ENCODE data around the gene DIPK1B.

DIPK1B gene

DNA sequence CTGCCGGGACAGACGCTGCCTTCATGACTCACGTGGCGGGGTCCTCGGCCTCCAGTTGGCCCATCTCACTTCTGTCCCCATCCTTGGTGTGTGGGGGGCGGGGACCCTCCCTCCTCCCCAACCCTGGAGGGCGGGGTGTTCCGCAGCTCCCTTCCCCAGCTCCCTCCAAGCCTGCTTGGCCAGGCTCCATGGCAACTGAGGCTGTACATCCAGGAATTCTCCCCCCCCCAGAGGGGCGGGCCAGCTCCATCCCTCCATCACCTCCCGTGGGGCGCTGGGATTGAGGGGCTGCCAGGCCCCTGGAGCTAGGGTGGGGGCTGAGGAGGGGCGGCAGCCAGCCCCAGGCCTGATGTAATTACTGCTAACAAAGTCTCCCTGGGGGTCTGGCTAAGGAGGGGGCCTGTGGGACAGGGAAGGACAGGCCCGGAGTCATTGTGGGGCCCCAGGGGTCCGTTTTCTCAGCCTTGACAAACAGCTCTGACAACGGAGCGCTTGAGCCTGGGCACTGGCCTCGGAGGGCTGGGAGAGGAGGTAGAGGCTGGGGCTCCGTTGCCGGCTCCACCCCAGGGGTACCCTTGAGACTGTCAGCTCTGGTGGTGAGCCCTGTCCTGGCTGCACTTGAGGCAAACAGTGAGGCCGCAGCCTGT lies 8.0 kb downstream of the DIPK1B start:
- no peak for DNase-seq (ENCODE audit: low read depth in 2 of 2)

DNA sequence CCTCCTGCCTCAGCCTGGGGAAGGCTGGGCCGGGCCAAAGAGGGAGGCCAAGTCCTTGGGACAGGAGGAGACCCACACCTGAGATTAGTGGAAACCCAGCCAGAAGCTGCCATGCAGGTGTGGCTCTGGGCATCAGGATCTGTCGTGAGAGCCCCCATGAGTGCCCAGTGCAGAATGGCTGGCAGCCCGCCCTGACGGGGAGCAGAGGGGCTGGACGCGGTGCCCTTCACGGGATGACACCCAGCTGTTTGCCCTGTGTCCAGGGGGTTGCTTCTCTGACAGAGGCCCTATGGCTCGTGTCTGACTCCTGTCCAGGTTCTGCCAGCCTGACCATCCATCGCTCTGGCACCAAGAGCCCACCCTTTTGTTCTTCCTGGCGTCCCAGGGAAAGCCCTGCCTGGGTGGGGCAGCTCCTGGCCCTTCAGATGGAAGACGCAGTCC lies 8.5 kb downstream of the DIPK1B start:
- DNase-seq (ENCODE audit: low read depth in 2 of 2) = no peak

DNA sequence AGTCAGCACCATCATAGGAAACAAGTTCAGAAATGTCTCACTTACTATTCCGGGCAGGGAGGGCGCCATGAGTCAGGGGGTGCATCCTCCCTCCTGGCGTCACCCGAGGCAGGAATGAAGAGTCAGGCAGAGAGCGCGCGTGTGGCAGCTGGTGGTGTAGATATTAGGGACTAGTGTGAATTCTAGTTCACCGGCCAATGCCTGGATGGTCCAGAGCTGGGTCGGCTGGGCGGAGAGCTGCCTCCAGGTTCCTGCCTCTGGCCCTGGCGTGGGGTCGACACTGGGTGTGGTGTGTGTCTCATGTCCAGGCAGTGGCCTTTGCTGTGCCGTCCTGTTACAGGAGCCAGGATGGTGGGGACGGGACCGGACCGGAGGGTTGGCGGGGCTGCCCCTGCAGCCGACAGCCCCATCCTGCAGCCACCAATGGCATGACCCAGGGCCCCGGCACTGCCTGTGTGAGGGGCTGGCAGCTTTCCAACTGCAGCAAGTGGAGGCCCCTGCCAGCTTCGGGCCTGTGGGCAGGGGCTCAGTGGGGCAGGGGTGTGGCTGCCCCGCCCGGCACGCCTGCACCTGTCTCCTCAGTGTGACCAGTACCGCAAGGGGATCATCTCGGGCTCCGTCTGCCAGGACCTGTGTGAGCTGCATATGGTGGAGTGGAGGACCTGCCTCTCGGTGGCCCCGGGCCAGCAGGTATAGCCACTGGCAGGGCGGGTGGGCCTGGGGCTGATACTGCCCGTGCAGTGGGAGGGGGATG lies 9.1 kb downstream of the DIPK1B start:
- DNase-seq (ENCODE audit: low read depth in 2 of 2) = no peak

DNA sequence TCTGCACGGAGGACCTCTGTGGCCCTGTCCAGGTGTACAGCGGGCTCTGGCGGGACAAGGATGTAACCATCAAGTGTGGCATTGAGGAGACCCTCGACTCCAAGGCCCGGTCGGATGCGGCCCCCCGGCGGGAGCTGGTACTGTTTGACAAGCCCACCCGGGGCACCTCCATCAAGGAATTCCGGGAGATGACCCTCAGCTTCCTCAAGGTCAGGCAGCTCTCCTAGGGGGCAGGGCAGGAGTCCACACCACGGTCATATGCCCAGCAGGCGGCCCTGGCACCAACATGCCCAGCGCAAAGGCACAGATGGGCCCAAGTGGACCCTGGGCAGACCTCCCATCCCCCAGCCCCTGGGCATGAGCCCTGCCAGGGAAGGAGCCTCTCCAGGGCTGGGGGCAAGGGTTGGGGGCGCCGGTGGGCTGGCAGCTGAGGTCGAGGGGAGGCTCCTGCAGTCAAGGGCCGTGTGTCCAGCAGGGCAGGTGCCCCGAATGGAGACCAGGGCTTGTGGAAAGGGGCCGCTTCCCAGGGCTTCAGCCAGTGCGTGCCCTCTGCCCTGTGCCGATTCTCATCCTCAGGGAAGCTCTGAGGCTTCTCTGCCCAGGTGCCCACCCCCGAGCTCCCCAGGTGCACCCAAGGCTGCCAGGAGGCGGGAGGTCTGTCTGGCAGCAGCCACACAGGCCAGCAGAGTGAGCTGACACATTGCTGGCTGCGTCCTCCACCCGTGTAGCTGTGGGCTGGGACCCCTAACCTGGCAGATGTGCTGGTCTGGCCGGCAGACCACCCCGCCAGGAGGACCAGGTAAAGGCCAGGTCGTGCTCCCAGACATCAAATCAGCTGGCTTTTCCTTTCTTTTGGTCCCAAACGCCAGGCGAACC lies 10.0 kb downstream of the DIPK1B start:
- no peak for DNase-seq (ENCODE audit: low read depth in 2 of 2)

- DNase-seq (ENCODE audit: low read depth in 2 of 2) = no peak
Observed at GRCh38 chr9:136722969-136723356, 10.6 kb downstream of the DIPK1B start.

GRCh38 chr9:136723362-136723976 lies 11.1 kb downstream of the DIPK1B start:
- DNase-seq (ENCODE audit: low read depth in 2 of 2) = no peak

DNA sequence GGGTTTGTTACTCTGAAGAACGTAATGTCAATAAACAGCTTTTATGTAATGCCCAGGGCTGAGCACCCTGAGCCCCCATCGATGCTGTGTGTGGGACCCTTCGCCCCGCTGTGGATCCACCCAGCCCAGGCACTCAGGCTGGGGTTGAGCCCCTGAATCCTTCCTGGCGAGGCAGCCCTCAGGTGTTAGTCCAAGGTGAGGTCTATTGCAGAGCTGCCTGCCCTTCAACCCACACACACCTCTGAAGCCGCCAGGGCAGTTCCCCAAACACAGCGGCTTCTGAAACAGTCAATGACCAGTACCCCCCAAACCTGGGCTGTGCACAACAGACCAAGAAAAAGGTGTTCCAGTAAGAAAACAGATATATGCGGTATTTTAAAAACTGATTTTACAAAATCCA lies 11.6 kb downstream of the DIPK1B start:
- no peak for DNase-seq (ENCODE audit: low read depth in 2 of 2)

- no peak for DNase-seq (ENCODE audit: low read depth in 2 of 2)
Observed at GRCh38 chr9:136724772-136725171, 12.4 kb downstream of the DIPK1B start.

DNA sequence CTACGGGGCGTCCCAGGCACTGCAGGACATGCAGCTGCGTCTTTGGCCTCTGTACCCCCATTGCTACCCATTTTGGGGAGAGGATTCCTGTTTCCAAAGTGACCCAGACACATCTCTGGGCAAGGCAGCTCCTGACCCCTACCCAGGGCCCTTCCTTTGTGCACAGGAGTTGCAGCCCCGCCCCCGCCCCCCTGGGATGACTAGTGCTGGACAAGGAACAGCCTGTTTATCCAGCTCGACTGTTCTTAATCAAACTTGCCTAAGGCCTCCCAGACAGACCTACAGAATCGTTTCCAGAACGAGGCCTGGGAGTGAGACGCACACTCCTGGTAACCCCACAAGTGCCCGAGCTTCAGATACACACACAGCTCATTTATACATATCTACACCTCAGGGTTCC lies 13.2 kb downstream of the DIPK1B start:
- DNase-seq (ENCODE audit: low read depth in 2 of 2) = no peak

- DNase-seq (ENCODE audit: low read depth in 2 of 2) = no peak
Observed at GRCh38 chr9:136726118-136726517, 13.7 kb downstream of the DIPK1B start.

- DNase-seq (ENCODE audit: low read depth in 2 of 2) = no peak
Observed at GRCh38 chr9:136726631-136727191, 14.3 kb downstream of the DIPK1B start.

GRCh38 chr9:136728080-136728547 lies 15.7 kb downstream of the DIPK1B start:
- DNase-seq (ENCODE audit: low read depth in 2 of 2) = peak; percentile 83 to 84

DNA sequence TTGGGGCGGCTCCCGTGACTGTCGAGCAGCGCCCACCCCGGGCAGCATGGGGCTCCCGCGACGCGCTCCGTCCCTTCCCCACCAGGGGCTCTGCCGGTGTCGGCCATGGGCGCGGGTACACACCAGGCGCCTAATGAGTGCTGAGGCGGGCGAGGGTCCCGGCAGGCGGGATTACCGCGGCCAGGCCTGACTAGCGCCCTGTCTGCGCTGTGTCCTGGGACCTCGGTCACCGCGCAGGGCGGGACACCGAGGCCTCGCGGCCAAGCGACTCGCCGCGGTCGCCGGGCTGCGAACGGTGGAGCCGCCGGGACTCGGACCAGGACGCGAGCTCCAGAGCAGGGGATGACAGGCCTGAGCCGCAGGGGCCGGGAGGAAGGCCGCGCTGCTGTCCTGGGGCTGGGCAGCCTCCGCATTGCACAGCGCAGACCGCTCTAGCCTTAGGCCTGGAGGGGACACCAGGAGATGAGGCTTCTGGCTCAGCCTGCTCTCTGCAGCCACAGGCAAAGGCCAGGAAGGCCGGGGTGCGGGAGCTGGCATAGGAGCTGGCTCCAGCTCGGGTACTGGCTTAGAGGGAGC lies 16.3 kb downstream of the DIPK1B start:
- DNase-seq (ENCODE audit: low read depth in 2 of 2) = no peak

- no peak for DNase-seq (ENCODE audit: low read depth in 2 of 2)
Observed at GRCh38 chr9:136729144-136729543, 16.8 kb downstream of the DIPK1B start.

DNA sequence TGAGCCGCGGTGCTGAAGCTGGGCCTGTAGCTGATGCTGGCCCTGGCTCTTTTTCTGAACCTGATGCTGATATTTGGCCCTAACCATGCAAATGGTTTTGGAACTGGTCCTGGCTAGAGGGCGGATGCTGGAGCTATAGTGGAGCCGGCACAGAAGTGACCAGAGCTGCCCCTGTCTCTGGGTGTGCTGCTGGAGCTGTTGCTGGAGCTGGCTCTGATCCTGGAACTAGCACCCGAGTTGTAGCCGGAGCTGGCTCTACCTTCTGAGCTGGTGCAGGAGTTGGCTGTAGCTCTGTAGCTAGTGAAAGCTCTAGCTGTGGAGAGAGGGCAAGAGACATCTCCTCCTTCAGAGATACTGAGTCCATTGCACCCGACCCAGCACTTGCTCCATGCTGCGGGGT lies 17.6 kb downstream of the DIPK1B start:
- no peak for DNase-seq (ENCODE audit: low read depth in 2 of 2)

GRCh38 chr9:136732444-136733178 lies 20.2 kb downstream of the DIPK1B start:
- DNase-seq (ENCODE audit: low read depth in 2 of 2) = no peak

DNA sequence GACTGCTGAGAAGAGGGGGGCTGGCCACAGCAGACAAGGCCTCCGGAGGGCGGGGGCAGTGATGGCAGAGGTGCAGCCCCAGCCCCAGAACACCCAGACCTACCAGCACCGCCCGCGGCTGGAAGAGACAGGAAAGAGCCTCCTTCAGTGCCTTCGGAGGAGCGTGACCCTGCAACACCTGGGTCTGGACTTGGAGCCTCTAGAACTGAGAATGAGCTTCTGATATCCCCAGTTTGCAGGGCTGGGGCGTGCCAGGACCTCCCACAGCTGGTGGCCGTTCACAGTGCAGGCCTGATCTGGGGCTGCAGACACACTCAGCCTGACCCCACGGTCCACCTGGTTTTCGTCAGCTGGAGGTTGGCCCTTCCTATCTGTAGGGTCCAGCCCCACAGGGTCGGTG lies 21.2 kb downstream of the DIPK1B start:
- DNase-seq (ENCODE audit: low read depth in 2 of 2) = no peak

- no peak for DNase-seq (ENCODE audit: low read depth in 2 of 2)
Observed at GRCh38 chr9:136734837-136735496, 22.6 kb downstream of the DIPK1B start.

- DNase-seq (ENCODE audit: low read depth in 2 of 2) = no peak
Observed at GRCh38 chr9:136735812-136736480, 23.6 kb downstream of the DIPK1B start.

Measured in stimulated activated CD4-positive, alpha-beta T cell treated with anti-CD3 and anti-CD28 coated beads, Interleukin-15, amount 100 ng/mL, for 48 hours (primary cell).